ENCODE data around the gene VRTN.
"Not testable (repeated sequence)": the region's sequence is repeated elsewhere in the genome, so short reads cannot be mapped to it uniquely, and the experiment has no call there.

Gene VRTN

GRCh38 chr14:74348241-74348734 is at the start of gene VRTN:
TSS of gene VRTN (plus strand) at chr14:74348471. CDS start at chr14:74356784, 8,313 bp downstream.
- DNase-seq: no peak

- no peak for DNase-seq
Measured at GRCh38 chr14:74299061-74299545, 49.2 kb upstream of the VRTN start.

- no peak for DNase-seq
Measured at GRCh38 chr14:74301594-74302151, 46.6 kb upstream of the VRTN start.

GRCh38 chr14:74302152-74302628 is 46.1 kb upstream of the VRTN start:
- DNase-seq: peak in 1 of 2 experiments; percentile 58

GRCh38 chr14:74302634-74303569 is 45.4 kb upstream of the VRTN start, which contains the start of gene ABCD4:
TSS of gene ABCD4 (minus strand) at chr14:74302934. CDS start at chr14:74302912, 22 bp downstream.
- peak; percentile 98 to 99 for DNase-seq

GRCh38 chr14:74308695-74309094 is 39.6 kb upstream of the VRTN start:
- no peak for DNase-seq

- no peak for DNase-seq
Measured at GRCh38 chr14:74309125-74310022, 38.9 kb upstream of the VRTN start.

GRCh38 chr14:74312161-74312560 is 36.1 kb upstream of the VRTN start:
- DNase-seq: no peak

- no peak for DNase-seq
Measured at GRCh38 chr14:74313601-74314000, 34.7 kb upstream of the VRTN start.

GRCh38 chr14:74314576-74314975 is 33.7 kb upstream of the VRTN start:
- DNase-seq: no peak

- peak; percentile 30 to 59 for DNase-seq
Measured at GRCh38 chr14:74324931-74325361, 23.3 kb upstream of the VRTN start.

- no peak for DNase-seq
Measured at GRCh38 chr14:74325446-74325845, 22.8 kb upstream of the VRTN start.

GRCh38 chr14:74326369-74327152 is 21.7 kb upstream of the VRTN start:
- peak in 1 of 2 experiments; percentile 28 for DNase-seq

GRCh38 chr14:74329950-74330552 is 18.2 kb upstream of the VRTN start:
- not testable (repeated sequence) for DNase-seq

- no peak for DNase-seq
Measured at GRCh38 chr14:74333909-74334308, 14.4 kb upstream of the VRTN start.

GRCh38 chr14:74346341-74346740 is 1.9 kb upstream of the VRTN start:
- DNase-seq: no peak

GRCh38 chr14:74347097-74347794 is 1.0 kb upstream of the VRTN start:
- DNase-seq: no peak

GRCh38 chr14:74347795-74348100 is 523 bp upstream of the VRTN start:
- DNase-seq: no peak

GRCh38 chr14:74348735-74349463 is 628 bp downstream of the VRTN start:
- no peak for DNase-seq

- no peak for DNase-seq
Measured at GRCh38 chr14:74349757-74350156, 1.5 kb downstream of the VRTN start.
